HG03159 (cell line): Measurements from ENCODE around the gene INTS14.

Experiments
- ATAC-seq: cut with Tn5 transposase; IDR thresholded peaks from one replicate; pipeline ENCODE4 v1.9.1; 2021; ENCODE audit warnings: mild to moderate bottlenecking, moderate library complexity; ENCODE audit not compliant: unreplicated experiment

Gene INTS14

GRCh38 chr15:65610871-65611718 is at the start of gene INTS14:
Gene INTS14 (minus strand): TSS chr15:65611131. CDS start chr15:65607380, 3,751 bp downstream.
- peak; percentile 94 for ATAC-seq

GRCh38 chr15:65659502-65660052 is 48.6 kb upstream of the INTS14 start:
- ATAC-seq: no peak

GRCh38 chr15:65655457-65655856 is 44.5 kb upstream of the INTS14 start:
- no peak for ATAC-seq

GRCh38 chr15:65655026-65655425 is 44.1 kb upstream of the INTS14 start:
- ATAC-seq: no peak

- no peak for ATAC-seq
Measured at GRCh38 chr15:65653801-65654521, 43.0 kb upstream of the INTS14 start.

DNA sequence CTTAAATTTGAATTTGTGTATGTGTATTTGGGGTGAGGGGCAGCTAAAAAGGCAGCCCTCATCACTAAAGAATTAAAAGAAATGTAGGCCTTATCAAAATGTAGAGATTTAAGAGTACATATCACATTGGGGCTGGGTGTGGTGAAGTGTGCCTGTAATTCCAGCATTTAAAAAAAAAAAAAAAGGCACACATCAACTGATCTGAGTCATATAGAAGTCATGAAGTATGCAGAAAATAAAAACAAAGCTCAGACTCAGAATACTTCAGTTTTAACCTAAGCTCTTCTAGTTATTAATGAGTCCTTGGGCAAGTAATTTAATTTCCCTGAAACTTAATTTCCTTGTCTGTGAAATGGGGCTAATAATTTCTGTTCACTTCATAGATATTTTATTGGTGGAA is 42.4 kb upstream of the INTS14 start:
- no peak for ATAC-seq

- ATAC-seq: no peak
Measured at GRCh38 chr15:65651831-65652749, 41.2 kb upstream of the INTS14 start.

GRCh38 chr15:65651042-65651322 is 40.1 kb upstream of the INTS14 start:
- no peak for ATAC-seq

- no peak for ATAC-seq
Measured at GRCh38 chr15:65650312-65651041, 39.5 kb upstream of the INTS14 start.

- ATAC-seq: no peak
Measured at GRCh38 chr15:65646486-65646885, 35.6 kb upstream of the INTS14 start.

DNA sequence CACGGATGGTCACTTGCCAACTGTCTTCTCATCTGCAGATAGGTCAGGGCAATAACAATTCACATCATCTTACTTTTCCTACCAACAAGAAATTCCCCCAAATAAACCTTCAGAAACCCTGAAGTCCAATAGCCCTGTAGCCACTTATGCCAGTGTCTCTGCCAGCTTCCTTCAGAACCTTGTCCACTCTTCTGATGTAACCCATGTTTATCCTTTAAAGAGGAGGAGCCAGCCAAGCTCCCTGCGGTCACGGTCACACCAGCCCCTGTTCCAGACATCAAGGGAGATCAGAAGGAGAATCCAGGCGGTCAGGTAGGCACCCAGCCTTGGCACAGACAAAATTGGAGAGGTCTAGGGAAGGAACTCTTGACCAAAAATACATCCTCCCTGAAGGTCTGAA is 34.5 kb upstream of the INTS14 start:
- ATAC-seq: no peak

- no peak for ATAC-seq
Measured at GRCh38 chr15:65644282-65644681, 33.4 kb upstream of the INTS14 start.

GRCh38 chr15:65642594-65642993 is 31.7 kb upstream of the INTS14 start:
- no peak for ATAC-seq

- ATAC-seq: no peak
Measured at GRCh38 chr15:65641768-65642475, 31.0 kb upstream of the INTS14 start.

DNA sequence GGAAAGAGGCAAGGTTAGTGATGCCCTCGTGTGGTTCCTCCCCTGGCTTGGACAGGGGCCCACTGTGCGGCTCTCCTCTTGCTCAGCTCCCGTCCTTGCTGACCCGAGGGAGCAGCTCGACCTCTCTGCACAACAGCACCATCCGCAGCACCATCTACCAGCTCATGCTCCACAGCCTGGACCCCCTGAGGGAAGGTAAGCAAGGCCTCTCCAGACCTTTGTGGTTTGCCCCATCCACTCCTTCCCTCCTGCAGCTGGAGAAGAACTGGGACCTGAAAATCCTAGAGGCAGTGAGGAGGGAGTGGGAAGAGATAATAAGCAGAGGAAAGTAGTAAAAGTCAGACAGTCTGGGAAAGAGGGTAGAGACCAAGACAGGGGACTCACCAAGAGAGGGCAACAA is 28.6 kb upstream of the INTS14 start:
- ATAC-seq: no peak

DNA sequence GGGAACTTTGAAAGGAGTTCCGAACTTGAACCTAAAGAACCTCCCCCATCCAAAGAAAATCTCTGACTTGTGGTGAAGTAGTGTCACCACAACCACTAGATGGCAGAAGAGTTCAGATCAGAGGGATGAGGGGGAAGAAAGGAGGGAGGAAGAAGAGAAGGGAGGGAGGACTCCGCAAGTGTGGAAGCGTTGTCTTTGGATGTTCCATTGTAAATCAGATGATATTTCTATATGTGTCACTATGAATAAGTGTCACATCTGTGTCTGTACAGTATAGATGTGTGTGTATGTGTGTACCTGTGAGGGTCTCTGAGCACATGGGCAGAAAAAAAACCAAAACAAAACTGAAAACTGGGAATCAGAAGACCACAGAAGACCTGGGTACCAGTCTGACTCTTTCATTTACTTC is 27.8 kb upstream of the INTS14 start:
- ATAC-seq: no peak

DNA sequence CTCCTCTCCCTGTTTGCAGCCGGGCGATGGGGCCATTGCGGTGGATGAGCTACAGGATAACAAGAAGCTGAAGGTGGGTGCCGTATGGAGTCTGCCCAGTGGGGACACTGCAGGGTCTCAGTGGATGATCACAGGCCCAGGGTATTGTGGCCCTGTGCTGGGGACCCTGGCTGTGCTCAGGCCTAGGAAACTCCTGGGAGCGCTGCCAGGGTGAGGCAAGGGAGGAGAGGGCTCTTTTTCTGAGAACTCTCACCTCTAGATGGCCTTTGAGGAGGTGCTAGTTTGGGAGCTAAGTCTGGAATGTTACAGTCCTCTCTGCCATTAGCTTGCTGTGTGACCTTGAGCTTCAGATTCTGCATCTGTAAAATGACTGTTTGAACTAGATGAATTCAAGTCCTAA is 27.2 kb upstream of the INTS14 start:
- no peak for ATAC-seq

GRCh38 chr15:65634356-65634755 is 23.4 kb upstream of the INTS14 start:
- no peak for ATAC-seq

- no peak for ATAC-seq
Measured at GRCh38 chr15:65633752-65634151, 22.8 kb upstream of the INTS14 start.
